Measurements from ENCODE around the gene LRBA.

- TF ChIP-seq POLR2AphosphoS5 (IDR thresholded peaks at IDR 0.05; ENCODE audit: low read depth, low read length) (no peak), POLR2A (IDR thresholded peaks at IDR 0.05; ENCODE audit: low read depth, low read length) (no peak)
Observed at GRCh38 chr4:150938417-150938816, 76.7 kb downstream of the LRBA start.

All from GM12892 (cell line).